ENCODE data around the gene NIPBL.
A peak's percentile ranks its signal among the peaks of the same experiment; 100 is the strongest.
"Not testable (repeated sequence)": the region's sequence is repeated elsewhere in the genome, so short reads cannot be mapped to it uniquely, and the experiment has no call there.

The NIPBL gene

GRCh38 chr5:36878392-36879082 is 2.0 kb downstream of the NIPBL start:
- DNase-seq: peak; percentile 7

- no peak for DNase-seq
These were observed 2.9 kb downstream of the NIPBL start for GRCh38 chr5:36879274-36880033.

DNA sequence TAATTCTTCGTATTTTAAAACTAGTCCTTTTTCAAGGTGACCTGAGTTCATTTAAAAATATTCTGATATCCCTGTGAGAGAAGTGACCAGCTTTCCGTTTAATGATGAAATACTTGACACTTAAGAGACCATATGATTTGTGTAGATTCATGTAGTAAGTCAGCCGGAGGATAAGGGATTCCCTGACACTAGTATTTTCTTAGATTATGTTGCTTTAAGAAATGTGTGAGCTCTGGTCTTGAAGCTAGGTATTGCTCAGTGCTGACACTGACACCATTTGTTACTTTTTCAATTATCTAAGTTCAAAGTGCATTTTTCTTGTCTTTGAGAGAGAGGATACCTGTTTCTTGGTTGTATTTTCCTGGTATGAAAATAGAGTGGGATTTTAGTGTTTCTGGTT is 4.2 kb downstream of the NIPBL start:
- DNase-seq: peak; percentile 27

- no peak for DNase-seq
These were observed 4.7 kb downstream of the NIPBL start for GRCh38 chr5:36881304-36881703.

DNA sequence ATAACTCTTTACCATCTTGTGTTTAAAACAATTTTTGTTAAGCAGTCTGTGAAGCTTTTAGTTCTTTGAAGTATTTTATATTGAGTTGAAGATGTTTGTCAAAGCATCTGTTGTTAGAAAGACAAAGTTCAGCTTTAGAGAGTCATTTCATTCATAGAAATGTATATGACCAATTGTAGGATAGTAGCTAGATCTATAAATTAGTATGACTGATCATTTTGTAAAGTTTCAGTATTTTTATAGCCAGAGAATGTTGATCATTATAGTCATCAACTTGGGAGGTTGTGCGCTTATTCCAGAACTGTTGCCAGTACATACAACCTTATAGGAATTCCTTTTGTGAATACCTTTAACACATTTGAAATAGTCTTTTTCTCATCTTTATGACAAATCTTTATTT is 5.2 kb downstream of the NIPBL start:
- no peak for DNase-seq

DNA sequence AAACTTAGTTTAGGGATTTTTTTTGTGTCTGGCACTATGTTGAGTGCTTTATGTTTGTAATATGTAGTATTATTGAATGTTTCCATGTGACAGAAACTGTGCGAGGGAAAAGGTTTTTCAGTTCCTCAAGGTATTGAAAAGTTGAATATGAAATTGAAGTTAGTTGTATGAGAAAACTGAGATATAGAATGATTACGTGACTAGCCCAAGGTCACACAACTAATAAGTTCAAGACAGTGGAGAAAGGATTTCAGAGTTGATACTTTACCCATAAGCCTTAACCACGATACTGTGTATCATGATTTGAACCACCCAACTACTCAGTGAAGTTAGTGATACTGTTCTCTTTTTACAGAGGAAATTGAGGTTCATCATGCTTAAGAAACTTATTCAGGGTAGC is 5.7 kb downstream of the NIPBL start:
- peak; percentile 48 for DNase-seq

GRCh38 chr5:36883894-36884462 is 7.4 kb downstream of the NIPBL start:
- no peak for DNase-seq

GRCh38 chr5:36885149-36885548 is 8.6 kb downstream of the NIPBL start:
- DNase-seq: no peak

- peak; percentile 24 for DNase-seq
These were observed 9.3 kb downstream of the NIPBL start for GRCh38 chr5:36885566-36886485.

DNA sequence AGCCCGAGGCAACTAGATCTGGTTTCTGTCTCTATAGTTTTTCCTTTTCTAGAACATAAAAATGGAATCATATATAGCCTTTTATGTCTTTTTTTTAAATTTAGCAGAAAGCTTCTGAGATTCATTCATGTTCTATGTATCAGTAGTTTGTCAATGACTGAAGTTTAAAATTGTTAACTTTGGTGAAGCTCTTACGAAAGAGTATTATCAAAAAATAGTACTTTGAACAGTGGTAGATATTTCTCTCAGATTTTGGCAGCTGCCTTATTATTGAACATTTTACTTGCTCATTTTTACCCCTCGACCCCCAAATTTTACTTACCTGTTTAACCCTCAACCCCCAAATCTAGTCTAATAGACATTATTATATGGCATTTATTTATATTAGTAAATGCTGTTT is 10.2 kb downstream of the NIPBL start:
- DNase-seq: no peak

DNA sequence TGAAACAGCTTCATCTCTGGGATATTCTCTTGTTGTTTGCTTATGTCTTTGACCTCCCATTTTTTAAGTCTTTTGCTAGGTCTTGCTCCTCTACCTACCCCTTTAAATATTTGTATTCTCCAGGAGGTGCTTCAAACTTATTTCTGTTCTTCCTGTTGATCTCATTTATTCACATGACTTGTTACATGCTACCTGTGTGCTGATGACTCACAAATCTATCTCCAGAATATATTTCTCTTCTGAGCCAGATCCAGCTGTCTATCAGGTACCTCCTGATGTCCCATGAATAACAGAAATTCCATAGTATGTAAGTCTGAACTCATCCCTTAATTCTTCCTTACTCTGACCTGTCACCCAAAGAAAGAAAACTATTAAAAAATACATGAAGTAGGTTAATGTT is 11.0 kb downstream of the NIPBL start:
- no peak for DNase-seq

DNA sequence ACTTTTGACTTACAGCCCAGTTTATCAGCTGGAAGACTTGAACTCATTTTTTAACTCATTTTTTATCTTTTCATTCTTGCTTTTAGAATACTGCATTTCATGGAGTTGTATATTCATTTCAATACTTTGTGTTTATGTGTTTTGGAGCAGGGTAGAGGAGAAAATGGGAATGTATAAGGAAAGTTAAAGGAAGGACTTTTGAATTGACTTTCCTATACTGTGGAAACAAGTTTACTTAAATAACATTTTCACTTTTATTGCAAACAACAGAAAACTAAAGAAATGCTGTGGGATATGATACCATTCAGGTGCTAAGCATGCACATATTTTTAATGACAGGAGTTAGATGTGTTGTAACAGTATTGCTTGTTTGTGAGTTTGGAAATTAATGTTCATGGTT is 11.7 kb downstream of the NIPBL start:
- DNase-seq: no peak

DNA sequence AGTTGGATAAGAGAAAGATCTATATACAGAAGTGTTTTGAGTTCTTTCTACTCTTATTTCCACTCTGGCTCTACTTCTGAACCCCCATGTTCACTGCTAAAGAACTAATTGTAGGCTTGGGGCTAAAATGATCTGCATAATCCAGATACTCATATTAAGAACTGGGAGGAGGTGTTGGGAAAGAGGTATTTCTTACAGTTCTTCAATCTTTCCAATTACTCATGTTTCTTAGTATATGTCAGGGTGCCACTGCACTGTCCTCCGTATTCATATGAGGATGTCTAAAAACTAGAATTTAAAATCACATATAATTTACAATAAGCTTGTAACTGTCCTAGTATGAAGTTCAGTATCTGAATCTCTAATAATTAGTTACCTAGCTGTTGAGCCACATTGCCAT is 12.7 kb downstream of the NIPBL start:
- no peak for DNase-seq

DNA sequence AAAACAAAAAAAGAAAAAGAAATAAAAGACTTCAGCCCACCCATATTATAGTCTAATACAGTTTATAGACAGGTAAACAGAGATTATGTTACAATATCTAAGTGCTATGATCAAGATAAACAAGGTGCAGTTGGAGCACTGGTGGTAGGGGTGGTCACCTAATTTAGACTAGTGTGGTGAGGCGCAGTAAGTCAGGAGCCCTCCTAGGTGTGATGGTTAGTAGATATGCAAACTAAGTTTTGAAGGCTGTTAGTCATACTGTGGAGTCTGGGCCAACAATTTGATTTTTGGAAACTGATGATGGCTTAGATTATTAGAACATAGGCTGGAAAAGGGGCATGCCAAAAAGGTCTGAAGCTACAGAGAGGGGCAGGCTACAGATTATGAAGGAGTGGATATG is 14.7 kb downstream of the NIPBL start:
- DNase-seq: no peak

- not testable (repeated sequence) for DNase-seq
These were observed 15.7 kb downstream of the NIPBL start for GRCh38 chr5:36892085-36892830.

GRCh38 chr5:36894954-36895353 is 18.4 kb downstream of the NIPBL start:
- DNase-seq: peak; percentile 22

DNA sequence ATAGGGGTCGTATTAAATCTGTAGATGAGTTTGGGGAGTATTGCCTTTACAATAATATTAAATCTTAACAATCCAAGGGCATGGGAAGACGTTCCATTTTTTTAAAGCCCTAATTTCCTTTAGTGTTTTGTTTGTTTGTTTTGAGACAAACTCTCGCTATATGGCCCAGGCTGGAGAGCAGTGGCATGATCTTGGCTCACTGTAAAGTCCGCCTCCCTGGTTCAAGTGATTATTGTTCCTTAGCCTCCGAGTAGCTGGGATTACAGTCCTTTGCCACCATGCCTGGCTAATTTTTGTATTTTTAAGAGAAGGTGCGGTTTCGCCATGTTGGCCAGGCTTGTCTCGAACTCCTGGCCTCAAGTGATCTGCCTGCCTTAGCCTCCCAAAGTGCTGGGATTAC is 19.9 kb downstream of the NIPBL start:
- DNase-seq: no peak

- no peak for DNase-seq
These were observed 21.0 kb downstream of the NIPBL start for GRCh38 chr5:36897616-36898015.

DNA sequence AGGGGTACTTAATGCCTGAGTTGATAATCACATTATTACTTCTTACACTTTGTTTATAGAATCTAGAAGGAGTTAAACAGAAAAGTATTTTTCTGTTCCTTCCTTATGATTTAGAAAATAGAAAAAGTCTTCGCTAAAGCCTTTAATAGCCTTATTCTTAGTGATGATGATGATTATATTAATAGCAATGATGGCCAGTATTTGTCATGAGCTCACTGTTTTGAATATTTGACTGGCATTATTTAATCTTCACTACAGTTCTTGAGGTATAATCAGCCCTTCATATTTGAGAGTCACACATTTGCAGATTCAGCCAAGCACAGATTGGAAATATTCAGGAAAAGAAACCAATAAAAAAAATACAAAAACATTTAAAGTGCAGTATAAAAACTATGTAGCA is 23.3 kb downstream of the NIPBL start:
- no peak for DNase-seq

DNA sequence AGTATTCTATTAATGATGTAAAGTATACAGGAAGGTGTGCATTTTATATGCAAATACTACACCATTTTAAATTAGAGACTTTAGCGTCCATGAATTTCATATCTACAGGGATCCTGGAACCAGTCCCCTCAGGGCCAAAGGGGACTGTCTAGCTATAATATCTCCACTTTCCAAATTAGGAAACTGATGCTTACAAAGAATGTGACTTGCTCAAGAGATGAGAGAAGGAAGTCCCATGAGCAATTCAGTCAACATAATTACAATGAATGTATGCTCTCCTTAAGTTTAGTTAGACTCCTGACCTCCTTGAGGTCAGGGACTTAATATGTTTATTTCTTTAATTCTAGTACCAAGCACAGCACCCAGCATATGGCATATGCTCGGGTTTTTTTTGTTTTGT is 23.7 kb downstream of the NIPBL start:
- no peak for DNase-seq

DNA sequence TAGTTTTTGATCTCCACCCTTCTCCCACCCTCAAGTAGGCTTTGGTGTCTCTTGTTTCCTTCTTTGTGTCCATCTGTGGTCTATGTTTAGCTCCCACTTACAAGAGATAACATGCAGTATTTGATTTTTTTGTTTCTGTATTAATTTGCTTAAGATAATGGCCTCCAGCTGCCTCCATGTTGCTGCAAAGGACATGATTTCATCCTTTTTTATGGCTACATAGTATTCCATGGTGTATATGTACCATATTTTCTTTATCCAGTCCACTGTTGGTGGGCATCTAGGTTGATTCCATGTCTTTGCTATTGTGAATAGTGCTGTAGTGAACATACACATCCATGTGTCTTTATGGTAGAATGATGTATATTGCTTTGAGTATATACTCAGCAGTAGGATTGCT is 24.5 kb downstream of the NIPBL start:
- DNase-seq: not testable (repeated sequence)

- DNase-seq: no peak
These were observed 25.3 kb downstream of the NIPBL start for GRCh38 chr5:36901856-36902255.
